Ishikawa (cell line): Measurements from ENCODE around the gene GPR15.

Source experiments
- CEBPB ChIP-seq: IDR thresholded peaks from 2 replicates; pipeline ENCODE4 v1.6.1; 2012
- CREB1 ChIP-seq: IDR thresholded peaks from 2 replicates; pipeline ENCODE4 v1.6.1; 2012; ENCODE audit warnings: low read depth
- EGR1 ChIP-seq: IDR thresholded peaks from 2 replicates; pipeline ENCODE4 v1.6.1; 2012
- EP300 ChIP-seq: IDR thresholded peaks from 2 replicates; pipeline ENCODE4 v1.6.1; 2012; ENCODE audit warnings: borderline replicate concordance
- FOXM1 ChIP-seq: IDR thresholded peaks from 2 replicates; pipeline ENCODE4 v1.6.1; 2012; ENCODE audit warnings: low read depth, borderline replicate concordance
- NFIC ChIP-seq: IDR thresholded peaks from 2 replicates; pipeline ENCODE4 v1.6.1; 2012
- RAD21 ChIP-seq: IDR thresholded peaks from 2 replicates; pipeline ENCODE4 v1.6.1; 2012; ENCODE audit warnings: low read depth
- TAF1 ChIP-seq: IDR thresholded peaks from 2 replicates; pipeline ENCODE4 v1.6.1; 2012; ENCODE audit warnings: low read depth, mild to moderate bottlenecking
- TCF12 ChIP-seq: IDR thresholded peaks from 2 replicates; pipeline ENCODE4 v1.6.1; 2012; ENCODE audit warnings: low read depth
- TEAD4 ChIP-seq: IDR thresholded peaks from 2 replicates; pipeline ENCODE4 v1.6.1; 2012
- YY1 ChIP-seq: IDR thresholded peaks from 2 replicates; pipeline ENCODE4 v1.6.1; 2012; ENCODE audit warnings: low read depth
- ZBTB7A ChIP-seq: IDR thresholded peaks from 2 replicates; pipeline ENCODE4 v1.6.1; 2012; ENCODE audit warnings: low read depth
- TF ChIP-seq, protein P1 (sequence below): IDR thresholded peaks from 2 replicates; pipeline ENCODE4 v1.6.1; 2012
- TF ChIP-seq, protein P2 (sequence below): IDR thresholded peaks from 2 replicates; pipeline ENCODE4 v1.6.1; 2012
- TF ChIP-seq, protein P3 (sequence below): IDR thresholded peaks from 2 replicates; pipeline ENCODE4 v1.6.1; 2012; ENCODE audit warnings: low read depth, mild to moderate bottlenecking

Gene GPR15

DNA sequence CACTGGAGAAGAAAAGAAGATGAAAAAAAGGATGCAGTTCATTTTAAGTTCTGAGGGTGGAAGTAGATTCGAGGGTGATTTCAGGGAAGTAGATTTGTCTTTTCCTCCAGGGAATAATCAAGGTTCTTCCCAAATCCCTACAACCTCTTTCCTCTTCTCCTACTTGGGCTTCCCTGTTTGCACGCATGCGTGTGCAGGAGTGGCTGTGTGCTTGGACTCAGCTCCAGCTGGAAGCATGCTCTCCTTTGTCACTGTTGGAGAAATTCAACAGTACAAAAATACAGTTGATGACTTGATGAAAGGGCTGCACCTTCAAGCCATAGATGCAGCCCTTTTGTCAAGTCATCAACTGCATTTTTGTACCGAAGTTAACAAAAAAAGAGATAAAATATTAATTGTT is 30.5 kb upstream of the GPR15 start:
- TF ChIP-seq ZBTB7A, result no peak

DNA sequence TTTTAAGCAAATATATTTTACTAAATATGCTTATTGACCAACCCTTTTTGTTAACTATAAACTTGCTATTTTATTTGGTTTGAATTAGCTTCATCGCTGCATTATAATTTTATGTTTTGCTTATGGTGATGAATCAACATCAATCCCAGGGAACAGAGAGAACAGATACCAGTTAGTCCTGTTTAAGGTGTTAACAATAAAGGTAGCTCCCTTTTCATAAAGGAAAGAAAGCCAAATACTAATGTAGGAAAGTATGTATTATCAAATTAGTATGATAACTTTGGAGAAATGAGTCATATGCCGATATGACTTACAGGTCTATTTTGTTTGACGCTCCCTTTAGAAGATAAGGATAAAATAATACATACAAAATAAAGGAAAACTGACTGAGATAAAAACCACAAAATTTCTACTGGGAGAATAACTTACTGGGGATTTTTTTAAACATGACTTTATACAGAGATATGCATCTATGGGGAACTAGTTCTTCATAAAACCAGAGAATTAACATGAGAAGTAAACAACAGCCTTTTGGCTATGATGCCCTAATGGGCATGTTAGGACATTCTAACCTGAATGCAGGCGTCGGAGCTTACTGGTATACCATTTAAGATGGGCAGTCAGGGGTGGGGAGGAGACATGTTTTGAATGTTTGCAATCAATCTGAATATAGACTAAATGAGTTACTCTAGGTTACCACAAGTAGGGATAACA is 29.8 kb upstream of the GPR15 start:
- TF ChIP-seq FOXM1, result no peak
- no peak for TF ChIP-seq CEBPB

DNA sequence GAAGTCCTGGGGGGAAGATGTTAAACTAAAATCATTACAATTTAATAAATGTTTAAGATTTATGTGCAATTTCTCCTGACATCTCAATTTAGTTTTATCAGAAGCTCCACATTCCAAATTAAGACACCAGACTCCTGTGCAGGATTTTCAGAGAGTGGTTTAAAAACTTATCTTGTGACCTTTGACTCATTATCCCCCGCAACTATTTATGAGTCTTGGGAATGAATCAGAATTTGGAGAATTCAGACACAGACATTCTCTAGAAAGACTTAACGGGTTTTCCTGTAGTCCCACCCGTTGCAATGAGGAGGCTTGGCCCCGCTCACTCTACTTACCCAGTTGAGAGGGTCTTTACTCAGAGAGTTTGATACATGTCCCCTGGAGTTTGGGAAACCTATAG is 27.2 kb upstream of the GPR15 start:
- TF ChIP-seq, protein P1, sequence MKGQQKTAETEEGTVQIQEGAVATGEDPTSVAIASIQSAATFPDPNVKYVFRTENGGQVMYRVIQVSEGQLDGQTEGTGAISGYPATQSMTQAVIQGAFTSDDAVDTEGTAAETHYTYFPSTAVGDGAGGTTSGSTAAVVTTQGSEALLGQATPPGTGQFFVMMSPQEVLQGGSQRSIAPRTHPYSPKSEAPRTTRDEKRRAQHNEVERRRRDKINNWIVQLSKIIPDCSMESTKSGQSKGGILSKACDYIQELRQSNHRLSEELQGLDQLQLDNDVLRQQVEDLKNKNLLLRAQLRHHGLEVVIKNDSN, result no peak
- TF ChIP-seq EGR1 (no peak), EP300 (no peak), RAD21 (no peak), NFIC (no peak), CREB1 (no peak), CEBPB (no peak), FOXM1 (no peak), ZBTB7A (no peak), TCF12 (no peak), TEAD4 (no peak), YY1 (no peak), TAF1 (no peak)
- TF ChIP-seq, protein P2, sequence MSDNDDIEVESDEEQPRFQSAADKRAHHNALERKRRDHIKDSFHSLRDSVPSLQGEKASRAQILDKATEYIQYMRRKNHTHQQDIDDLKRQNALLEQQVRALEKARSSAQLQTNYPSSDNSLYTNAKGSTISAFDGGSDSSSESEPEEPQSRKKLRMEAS, result no peak
- TF ChIP-seq, protein P3, sequence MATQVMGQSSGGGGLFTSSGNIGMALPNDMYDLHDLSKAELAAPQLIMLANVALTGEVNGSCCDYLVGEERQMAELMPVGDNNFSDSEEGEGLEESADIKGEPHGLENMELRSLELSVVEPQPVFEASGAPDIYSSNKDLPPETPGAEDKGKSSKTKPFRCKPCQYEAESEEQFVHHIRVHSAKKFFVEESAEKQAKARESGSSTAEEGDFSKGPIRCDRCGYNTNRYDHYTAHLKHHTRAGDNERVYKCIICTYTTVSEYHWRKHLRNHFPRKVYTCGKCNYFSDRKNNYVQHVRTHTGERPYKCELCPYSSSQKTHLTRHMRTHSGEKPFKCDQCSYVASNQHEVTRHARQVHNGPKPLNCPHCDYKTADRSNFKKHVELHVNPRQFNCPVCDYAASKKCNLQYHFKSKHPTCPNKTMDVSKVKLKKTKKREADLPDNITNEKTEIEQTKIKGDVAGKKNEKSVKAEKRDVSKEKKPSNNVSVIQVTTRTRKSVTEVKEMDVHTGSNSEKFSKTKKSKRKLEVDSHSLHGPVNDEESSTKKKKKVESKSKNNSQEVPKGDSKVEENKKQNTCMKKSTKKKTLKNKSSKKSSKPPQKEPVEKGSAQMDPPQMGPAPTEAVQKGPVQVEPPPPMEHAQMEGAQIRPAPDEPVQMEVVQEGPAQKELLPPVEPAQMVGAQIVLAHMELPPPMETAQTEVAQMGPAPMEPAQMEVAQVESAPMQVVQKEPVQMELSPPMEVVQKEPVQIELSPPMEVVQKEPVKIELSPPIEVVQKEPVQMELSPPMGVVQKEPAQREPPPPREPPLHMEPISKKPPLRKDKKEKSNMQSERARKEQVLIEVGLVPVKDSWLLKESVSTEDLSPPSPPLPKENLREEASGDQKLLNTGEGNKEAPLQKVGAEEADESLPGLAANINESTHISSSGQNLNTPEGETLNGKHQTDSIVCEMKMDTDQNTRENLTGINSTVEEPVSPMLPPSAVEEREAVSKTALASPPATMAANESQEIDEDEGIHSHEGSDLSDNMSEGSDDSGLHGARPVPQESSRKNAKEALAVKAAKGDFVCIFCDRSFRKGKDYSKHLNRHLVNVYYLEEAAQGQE, result no peak

DNA sequence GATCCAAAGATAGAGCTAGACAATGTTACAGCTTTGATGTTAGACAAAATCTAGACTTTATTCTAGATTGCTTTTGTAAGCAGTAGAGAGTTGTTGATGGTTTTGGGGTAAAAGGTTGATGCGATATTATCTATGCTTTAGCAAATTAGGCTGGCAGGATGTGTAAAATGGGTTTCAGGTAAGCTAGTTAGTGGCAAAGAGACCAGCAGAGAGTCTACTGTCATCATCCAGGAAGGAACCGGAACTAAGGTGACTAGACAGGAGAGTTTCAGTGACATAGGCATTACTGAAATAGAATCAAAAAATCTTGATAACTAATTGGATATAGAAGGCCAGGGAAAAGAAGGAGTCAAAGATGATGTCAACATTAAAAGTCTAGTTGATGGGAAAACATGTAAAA is 23.2 kb upstream of the GPR15 start:
- TF ChIP-seq RAD21, result no peak
- TF ChIP-seq NFIC, result no peak
- TF ChIP-seq TEAD4, result no peak
- TF ChIP-seq, protein P3, result no peak
- no peak for TF ChIP-seq ZBTB7A

DNA sequence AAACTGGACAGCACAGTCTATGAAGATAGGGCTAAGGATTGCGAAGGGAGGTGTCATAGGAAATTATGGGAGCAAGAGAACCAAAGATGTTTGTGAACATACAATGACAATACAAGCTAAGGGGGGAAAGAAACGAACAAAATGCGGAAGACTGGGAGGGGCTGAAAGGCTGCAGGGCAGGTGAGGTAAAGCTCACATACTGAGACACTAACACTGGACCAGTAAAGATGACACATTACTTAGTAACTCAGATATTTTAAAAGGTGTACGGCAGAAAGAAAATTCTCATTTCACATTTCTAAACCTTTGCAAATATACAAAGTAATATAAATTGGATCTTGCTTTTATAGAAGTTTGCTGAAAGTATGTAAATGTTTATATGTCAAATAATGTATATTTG is 19.2 kb upstream of the GPR15 start:
- TF ChIP-seq, protein P1, result no peak

DNA sequence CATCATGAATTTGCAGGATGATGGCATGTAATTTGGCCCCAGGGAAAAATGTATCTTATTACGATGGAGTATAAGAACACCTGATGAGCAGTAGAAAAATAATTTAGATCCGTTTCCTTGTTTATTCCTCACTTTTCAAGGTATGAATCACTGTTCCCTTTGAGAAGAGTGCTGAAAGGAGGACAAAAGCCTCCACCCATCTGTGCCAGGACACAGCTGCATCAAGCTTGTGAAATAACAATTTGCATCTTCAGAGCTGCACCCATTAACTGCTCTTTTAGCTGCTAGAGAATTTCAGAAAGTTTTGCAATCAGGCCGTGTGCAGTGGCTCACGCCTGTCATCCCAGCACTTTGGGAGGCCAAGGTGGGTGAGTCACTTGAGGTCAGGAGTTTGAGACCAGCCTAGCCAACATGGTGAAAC is 18.7 kb upstream of the GPR15 start:
- TF ChIP-seq EGR1 (no peak), TAF1 (no peak), TEAD4 (no peak), EP300 (no peak), CREB1 (no peak), NFIC (no peak), ZBTB7A (no peak), RAD21 (no peak), CEBPB (no peak), TCF12 (no peak), YY1 (no peak), FOXM1 (no peak)
- TF ChIP-seq, protein P1, result no peak
- TF ChIP-seq, protein P3, result no peak
- TF ChIP-seq, protein P2, result no peak
